ENCODE results near the gene PCNT.

PCNT gene

GRCh38 chr21:46334351-46335140, 10.6 kb downstream of the PCNT start:
- DNase-seq, result no peak

GRCh38 chr21:46336603-46337002, 12.6 kb downstream of the PCNT start:
- no peak for DNase-seq

GRCh38 chr21:46340998-46341397, 17.0 kb downstream of the PCNT start:
- no peak for DNase-seq

GRCh38 chr21:46344219-46344915, 20.4 kb downstream of the PCNT start:
- no peak for DNase-seq

GRCh38 chr21:46345861-46346260, 21.9 kb downstream of the PCNT start:
- no peak for DNase-seq

- DNase-seq, result no peak
These were observed 22.6 kb downstream of the PCNT start for GRCh38 chr21:46346296-46347202.

GRCh38 chr21:46347203-46347550, 23.2 kb downstream of the PCNT start:
- no peak for DNase-seq

- no peak for DNase-seq
These were observed 23.9 kb downstream of the PCNT start for GRCh38 chr21:46347791-46348381.

GRCh38 chr21:46349134-46349760, 25.3 kb downstream of the PCNT start:
- DNase-seq, result no peak

GRCh38 chr21:46350571-46350970, 26.6 kb downstream of the PCNT start:
- no peak for DNase-seq

GRCh38 chr21:46350981-46351380, 27.0 kb downstream of the PCNT start:
- no peak for DNase-seq

GRCh38 chr21:46351476-46352163, 27.7 kb downstream of the PCNT start:
- DNase-seq, result no peak

GRCh38 chr21:46352164-46352515, 28.2 kb downstream of the PCNT start:
- no peak for DNase-seq

GRCh38 chr21:46352913-46353312, 29.0 kb downstream of the PCNT start:
- no peak for DNase-seq

GRCh38 chr21:46354046-46354445, 30.1 kb downstream of the PCNT start:
- no peak for DNase-seq

- DNase-seq, result no peak
These were observed 30.6 kb downstream of the PCNT start for GRCh38 chr21:46354518-46354917.

- no peak for DNase-seq
These were observed 31.4 kb downstream of the PCNT start for GRCh38 chr21:46355161-46356004.

- DNase-seq, result no peak
These were observed 32.0 kb downstream of the PCNT start for GRCh38 chr21:46356005-46356338.

GRCh38 chr21:46356494-46357334, 32.8 kb downstream of the PCNT start:
- no peak for DNase-seq

GRCh38 chr21:46357335-46357604, 33.3 kb downstream of the PCNT start:
- no peak for DNase-seq

All from stimulated activated CD4-positive, alpha-beta T cell treated with anti-CD3 and anti-CD28 coated beads, Interleukin-4, amount 100 ng/mL, for 1 hour (primary cell).